Thoracic aorta (tissue), 2 donors: ENCODE measurements around the gene FN1. TPM values are rescaled to one million over a fixed set of nuclear protein-coding genes. Genes with fewer than 3 reads are reported as not detected.

Experiments used
- ATAC-seq: fragments of 150-250 bp; one replicate; pipeline ENCODE4 v1.8.0; 2017; ENCODE audit warnings: low read depth; ENCODE audit not compliant: insufficient number of reproducible peaks, low FRiP score
- DNase-seq: peaks from one replicate; pipeline ENCODE4 v3.0.0-alpha.2; 2020; ENCODE audit warnings: low spot score
- H3K27ac ChIP-seq, 2 donors: fragments of 200-600 bp; sonication (generic); 1 replicate in 1 of 2; 2 replicates in 1 of 2; pipeline ENCODE4 v1.5.1; 2016; ENCODE audit warnings: mild to moderate bottlenecking in 2 of 2, moderate library complexity in 2 of 2
- H3K27me3 ChIP-seq: fragments of 200-600 bp; sonication (generic); replicated peaks from 2 replicates; pipeline ENCODE4 v1.6.0; 2016; ENCODE audit warnings: mild to moderate bottlenecking; ENCODE audit not compliant: insufficient read depth
- H3K36me3 ChIP-seq: fragments of 200-600 bp; sonication (generic); one replicate; pipeline ENCODE4 v1.5.1; 2016
- H3K4me1 ChIP-seq, 2 donors: fragments of 200-600 bp; sonication (generic); 1 replicate in 1 of 2; 2 replicates in 1 of 2; pipeline versions ENCODE4 v1.5.1 to v1.6.0; 2016; ENCODE audit warnings: low read depth in 2 of 2, mild to moderate bottlenecking in 1 of 2; ENCODE audit not compliant: control insufficient read depth in 1 of 2
- H3K4me3 ChIP-seq: fragments of 200-600 bp; sonication (generic); 2 replicates; pipeline ENCODE4 v1.5.1; 2016; ENCODE audit warnings: mild to moderate bottlenecking
- H3K9me3 ChIP-seq: fragments of 200-600 bp; sonication (generic); 2 replicates; pipeline ENCODE4 v1.5.1; 2016
- CTCF ChIP-seq: fragments of 200-600 bp; sonication (generic); IDR thresholded peaks from one replicate; pipeline ENCODE4 v1.5.1; 2019; ENCODE audit warnings: antibody characterized with exemption
- total RNA-seq, 2 donors: library from RNA; depleted of rRNA; stranded (reverse); fragments of >200 nt; gene quantifications; one replicate each; pipeline versions ENCODE4 v1.1.0 to v1.2.3, GENCODE V29; 2016

FN1 gene
- total RNA-seq, 2 donors from 2014 or later, result 6,415 to 8,882 TPM

- no peaks in the 10 kb centered on the region for H3K9me3 ChIP-seq
- DNase-seq (no peak), ATAC-seq (no peak)
- no peak for TF ChIP-seq CTCF
- H3K4me1 ChIP-seq, result no peaks in the 10 kb centered on the region
- no peaks in the 10 kb centered on the region for H3K27me3 ChIP-seq
- H3K4me3 ChIP-seq, result no peak overlapping the region
- peaks cover 87% of the 10 kb centered on the region for H3K36me3 ChIP-seq
- no peak overlapping the region for H3K27ac ChIP-seq
Observed at GRCh38 chr2:215379948-215380347, 55.9 kb downstream of the FN1 start.

GRCh38 chr2:215379039-215379438, 56.8 kb downstream of the FN1 start:
- no peak for TF ChIP-seq CTCF
- Histone ChIP-seq H3K27me3 (no peaks in the 10 kb centered on the region), H3K36me3 (peaks cover 88% of the 10 kb centered on the region), H3K4me3 (no peak overlapping the region), H3K27ac (no peak overlapping the region), H3K4me1 (no peaks in the 10 kb centered on the region), H3K9me3 (no peaks in the 10 kb centered on the region)
- DNase-seq, result no peak
- ATAC-seq, result no peak

- Histone ChIP-seq H3K27ac (no peak overlapping the region), H3K4me3 (no peak overlapping the region), H3K4me1 (no peaks in the 10 kb centered on the region), H3K27me3 (no peaks in the 10 kb centered on the region), H3K9me3 (no peaks in the 10 kb centered on the region), H3K36me3 (peaks cover 88% of the 10 kb centered on the region)
- ATAC-seq, result no peak
- DNase-seq, result no peak
- TF ChIP-seq CTCF, result no peak
Observed at GRCh38 chr2:215378045-215378444, 57.8 kb downstream of the FN1 start.

GRCh38 chr2:215377283-215377682, 58.6 kb downstream of the FN1 start:
- H3K27ac ChIP-seq, result no peak overlapping the region
- no peaks in the 10 kb centered on the region for H3K9me3 ChIP-seq
- no peak for TF ChIP-seq CTCF
- H3K27me3 ChIP-seq, result no peaks in the 10 kb centered on the region
- H3K4me3 ChIP-seq, result no peak overlapping the region
- DNase-seq, result no peak
- no peaks in the 10 kb centered on the region for H3K4me1 ChIP-seq
- peaks cover 88% of the 10 kb centered on the region for H3K36me3 ChIP-seq
- no peak for ATAC-seq

GRCh38 chr2:215376103-215376780, 59.6 kb downstream of the FN1 start:
- ATAC-seq, result no peak
- H3K36me3 ChIP-seq, result peaks cover 86% of the 10 kb centered on the region

More at GRCh38 chr2:215376103-215376780, 59.6 kb downstream of the FN1 start:
- no peaks in the 10 kb centered on the region for H3K27me3 ChIP-seq
- TF ChIP-seq CTCF, result no peak
- no peak overlapping the region for H3K4me3 ChIP-seq
- no peaks in the 10 kb centered on the region for H3K9me3 ChIP-seq
- no peak for DNase-seq
- no peak overlapping the region for H3K27ac ChIP-seq
- no peaks in the 10 kb centered on the region for H3K4me1 ChIP-seq
